ENCODE measurements around the gene CEP112. TPM values are rescaled to one million over a fixed set of nuclear protein-coding genes. Genes with fewer than 3 reads are reported as not detected.
"Not testable (repeated sequence)": the region's sequence is repeated elsewhere in the genome, so short reads cannot be mapped to it uniquely, and the experiment has no call there.

Gene CEP112
- total and polyA plus RNA-seq, 10 of the 15 experiments (the other 5 are each of a cell fraction or from before 2014, with no cell fraction given) = 0.11 to 3.8 (median 0.32) TPM; not detected in 1

GRCh38 chr17:65841089-65841488, 350.8 kb downstream of the CEP112 start (continued):
- no peak for TF ChIP-seq MLLT1 (IDR thresholded peaks at IDR 0.05)
- no peak for TF ChIP-seq MYC (IDR thresholded peaks at IDR 0.05; ENCODE audit: insufficient read depth, insufficient read length, insufficient replicate concordance, low read length, severe bottlenecking)
- TF ChIP-seq RAD51 (IDR thresholded peaks at IDR 0.05) = no peak
- TF ChIP-seq, protein P1, sequence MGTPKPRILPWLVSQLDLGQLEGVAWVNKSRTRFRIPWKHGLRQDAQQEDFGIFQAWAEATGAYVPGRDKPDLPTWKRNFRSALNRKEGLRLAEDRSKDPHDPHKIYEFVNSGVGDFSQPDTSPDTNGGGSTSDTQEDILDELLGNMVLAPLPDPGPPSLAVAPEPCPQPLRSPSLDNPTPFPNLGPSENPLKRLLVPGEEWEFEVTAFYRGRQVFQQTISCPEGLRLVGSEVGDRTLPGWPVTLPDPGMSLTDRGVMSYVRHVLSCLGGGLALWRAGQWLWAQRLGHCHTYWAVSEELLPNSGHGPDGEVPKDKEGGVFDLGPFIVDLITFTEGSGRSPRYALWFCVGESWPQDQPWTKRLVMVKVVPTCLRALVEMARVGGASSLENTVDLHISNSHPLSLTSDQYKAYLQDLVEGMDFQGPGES (IDR thresholded peaks at IDR 0.05) = no peak
- no peak for TF ChIP-seq BHLHE40 (IDR thresholded peaks at IDR 0.05; ENCODE audit: borderline replicate concordance in 1 of 2, low read depth in 2 of 2, low read length in 1 of 2)
- TF ChIP-seq SP1 (IDR thresholded peaks at IDR 0.05; ENCODE audit: low read depth, low read length) = no peak
- TF ChIP-seq SKIL (IDR thresholded peaks at IDR 0.05; ENCODE audit: low read depth, poor library complexity, severe bottlenecking) = no peak
- TF ChIP-seq, protein P2, sequence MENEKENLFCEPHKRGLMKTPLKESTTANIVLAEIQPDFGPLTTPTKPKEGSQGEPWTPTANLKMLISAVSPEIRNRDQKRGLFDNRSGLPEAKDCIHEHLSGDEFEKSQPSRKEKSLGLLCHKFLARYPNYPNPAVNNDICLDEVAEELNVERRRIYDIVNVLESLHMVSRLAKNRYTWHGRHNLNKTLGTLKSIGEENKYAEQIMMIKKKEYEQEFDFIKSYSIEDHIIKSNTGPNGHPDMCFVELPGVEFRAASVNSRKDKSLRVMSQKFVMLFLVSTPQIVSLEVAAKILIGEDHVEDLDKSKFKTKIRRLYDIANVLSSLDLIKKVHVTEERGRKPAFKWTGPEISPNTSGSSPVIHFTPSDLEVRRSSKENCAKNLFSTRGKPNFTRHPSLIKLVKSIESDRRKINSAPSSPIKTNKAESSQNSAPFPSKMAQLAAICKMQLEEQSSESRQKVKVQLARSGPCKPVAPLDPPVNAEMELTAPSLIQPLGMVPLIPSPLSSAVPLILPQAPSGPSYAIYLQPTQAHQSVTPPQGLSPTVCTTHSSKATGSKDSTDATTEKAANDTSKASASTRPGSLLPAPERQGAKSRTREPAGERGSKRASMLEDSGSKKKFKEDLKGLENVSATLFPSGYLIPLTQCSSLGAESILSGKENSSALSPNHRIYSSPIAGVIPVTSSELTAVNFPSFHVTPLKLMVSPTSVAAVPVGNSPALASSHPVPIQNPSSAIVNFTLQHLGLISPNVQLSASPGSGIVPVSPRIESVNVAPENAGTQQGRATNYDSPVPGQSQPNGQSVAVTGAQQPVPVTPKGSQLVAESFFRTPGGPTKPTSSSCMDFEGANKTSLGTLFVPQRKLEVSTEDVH (IDR thresholded peaks at IDR 0.05; ENCODE audit: low read depth, partially characterized antibody) = no peak
- no peak for TF ChIP-seq YY1 (IDR thresholded peaks at IDR 0.05; ENCODE audit: low read depth, low read length)

DNA sequence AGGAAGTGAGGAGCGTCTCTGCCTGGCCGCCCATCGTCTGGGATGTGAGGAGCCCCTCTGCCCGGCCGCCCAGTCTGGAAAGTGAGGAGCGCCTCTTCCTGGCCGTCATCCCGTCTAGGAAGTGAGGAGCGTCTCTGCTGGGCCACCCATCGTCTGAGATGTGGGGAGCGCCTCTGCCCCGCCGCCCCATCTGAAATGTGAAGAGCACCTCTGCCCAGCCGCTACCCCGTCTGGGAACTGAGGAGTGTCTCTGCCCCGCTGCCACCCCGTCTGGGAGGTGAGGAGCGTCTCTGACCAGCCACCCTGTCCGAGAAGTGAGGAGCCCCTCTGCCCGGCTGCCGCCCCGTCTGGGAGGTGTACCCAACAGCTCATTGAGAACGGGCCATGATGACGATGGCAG, 354.7 kb downstream of the CEP112 start:
- H3K27me3 ChIP-seq (replicated peaks in 1 of 2; ENCODE audit: control insufficient read depth in 2 of 2, insufficient read depth in 2 of 2, low read length in 1 of 2); SMC1A ChIA-PET (ENCODE audit: uncharacterized antibody, unreplicated experiment); CTCF ChIA-PET; H3K27ac ChIP-seq (ENCODE audit: control insufficient read depth, insufficient read depth); ATAC-seq; FAIRE-seq; POLR2A ChIA-PET; H3K9ac ChIP-seq (ENCODE audit: control insufficient read depth, insufficient read depth, low read length); in situ Hi-C loops (cut with MboI); BruUV-seq (replicated peaks); RAD21 ChIA-PET (ENCODE audit: unreplicated experiment); H3K4me3 ChIP-seq; H3K4me1 ChIP-seq (ENCODE audit: control insufficient read depth, insufficient read depth, low read length); H2AFZ ChIP-seq (ENCODE audit: control insufficient read depth, low read depth, low read length); H3K4me2 ChIP-seq (ENCODE audit: control insufficient read depth, insufficient read depth); DNase-seq (ENCODE audit: low read depth, low spot score); H3K79me2 ChIP-seq (ENCODE audit: control insufficient read depth, insufficient read depth, low read length); intact Hi-C loops (cut with micrococcal nuclease; ENCODE audit: unreplicated experiment); H4K20me1 ChIP-seq (ENCODE audit: control insufficient read depth, insufficient read depth); H3K36me3 ChIP-seq (ENCODE audit: control insufficient read depth in 2 of 2, insufficient read depth in 2 of 2, low read length in 1 of 2); H3K9me3 ChIP-seq (replicated peaks; ENCODE audit: control insufficient read depth, insufficient read depth, low read length): not testable (repeated sequence)
- 81% methylated on average over 19 of the region's 24 CpGs for WGBS (ENCODE audit: insufficient coverage, insufficient replicate concordance, low lambda C conversion rate, missing lambda C conversion rate)

Measured in GM12878 (cell line).